HepG2 (cell line): ENCODE measurements around the gene MT1A. TPM values are rescaled to one million over a fixed set of nuclear protein-coding genes. Genes with fewer than 3 reads are reported as not detected.
"Not testable (repeated sequence)": the region's sequence is repeated elsewhere in the genome, so short reads cannot be mapped to it uniquely, and the experiment has no call there.

Source experiments
- ATAC-seq: fragments of 200-7000 bp; cut with Tn5 transposase; 3 replicates; pipeline ENCODE4 v1.9.1; 2020; ENCODE audit warnings: mild to moderate bottlenecking, moderate library complexity
- BruUV-seq: library from RNA; stranded (reverse); fragments of 400-500 nt; replicated peaks from 2 replicates; lab custom pipeline; 2021; lab: Mats Ljungman, UMichigan
- CTCF ChIA-PET: fragments of 300-600 bp; formaldehyde crosslinking; extraction: SDS; loops from one replicate; lab custom pipeline; 2021; ENCODE audit warnings: low total read pairs, inconsistent platforms, low intra/inter-chr PET ratio; lab: Yijun Ruan, JAX
- POLR2A ChIA-PET: fragments of 350-600 bp; sonication (Branson Sonifier 250); formaldehyde crosslinking; loops from one replicate; lab custom pipeline; 2020; ENCODE audit warnings: antibody characterized with exemption, inconsistent platforms; lab: Yijun Ruan, JAX
- DNase-seq: peaks from one replicate; pipeline ENCODE4 v3.0.0-alpha.2; 2015; ENCODE audit warnings: low spot score
- FAIRE-seq: peaks from 3 replicates; lab custom pipeline; 2011; peaks lifted over from hg19 to GRCh38; lab: Jason Lieb, UNC
- H2AFZ ChIP-seq: one replicate; pipeline ENCODE4 v1.6.1; 2011; ENCODE audit warnings: low read length, inconsistent platforms
- H3K27ac ChIP-seq: fragments of 300-600 bp; 3 replicates; pipeline ENCODE4 v1.8.0; 2011; ENCODE audit warnings: mixed run types, mild to moderate bottlenecking, mixed read lengths, low read length, inconsistent platforms; ENCODE audit not compliant: insufficient read depth; ENCODE audit errors: extremely low read length
- H3K27me3 ChIP-seq, 2 experiments: fragments of 200-600 bp in 1 of 2; 2 replicates in 1 of 2; 3 replicates in 1 of 2; pipeline versions ENCODE4 v1.6.0 to v1.8.0; 2011; ENCODE audit warnings: low read length in 2 of 2, mild to moderate bottlenecking in 2 of 2, moderate library complexity in 2 of 2, inconsistent platforms in 1 of 2; ENCODE audit not compliant: insufficient read depth in 2 of 2, control insufficient read depth in 1 of 2
- H3K36me3 ChIP-seq, 2 experiments: fragments of 200-600 bp in 1 of 2; replicated peaks in 1 of 2; 2 replicates in 1 of 2; 3 replicates in 1 of 2; pipeline versions ENCODE4 v1.5.1 to v1.8.0; 2011; ENCODE audit warnings: low read length in 2 of 2, inconsistent platforms in 1 of 2; ENCODE audit not compliant: insufficient read depth in 2 of 2, control insufficient read depth in 1 of 2
- H3K4me1 ChIP-seq: 2 replicates; pipeline ENCODE4 v1.5.1; 2012; ENCODE audit warnings: low read length, inconsistent platforms; ENCODE audit not compliant: insufficient read depth
- H3K4me2 ChIP-seq: 2 replicates; pipeline ENCODE4 v1.6.0; 2011; ENCODE audit warnings: low read depth, low read length, inconsistent platforms
- H3K4me3 ChIP-seq, 3 experiments: fragments of 200-600 bp in 1 of 3; sonication (generic), shearing (Covaris generic) in 1 of 3; replicated peaks in 1 of 3; 2 replicates each; pipeline ENCODE4 v1.5.1; 2011 to 2016; ENCODE audit warnings: low read length in 3 of 3, inconsistent platforms in 2 of 3, low read depth in 2 of 3, mild to moderate bottlenecking in 2 of 3, control low read depth in 1 of 3, mixed read lengths in 1 of 3; ENCODE audit not compliant: insufficient read depth in 1 of 3
- H3K79me2 ChIP-seq: one replicate; pipeline ENCODE4 v1.6.1; 2011; ENCODE audit warnings: low read length, inconsistent platforms; ENCODE audit not compliant: insufficient read depth
- H3K9ac ChIP-seq: 2 replicates; pipeline ENCODE4 v1.6.0; 2011; ENCODE audit warnings: mild to moderate bottlenecking, low read depth, low read length, inconsistent platforms; ENCODE audit not compliant: insufficient read depth
- H3K9me3 ChIP-seq: 2 replicates; pipeline ENCODE4 v1.5.1; 2012; ENCODE audit warnings: mild to moderate bottlenecking, low read length
- H4K20me1 ChIP-seq: 2 replicates; pipeline ENCODE4 v1.6.0; 2011; ENCODE audit warnings: inconsistent platforms, mild to moderate bottlenecking, low read length, moderate library complexity; ENCODE audit not compliant: insufficient read depth
- CBFB ChIP-seq: sonication (generic); formaldehyde crosslinking; IDR thresholded peaks from 2 replicates; pipeline ENCODE4 v1.4.0; 2020; ENCODE audit warnings: missing genetic modification reagents
- FIP1L1 ChIP-seq: fragments of 200-400 bp; formaldehyde crosslinking; IDR thresholded peaks from 2 replicates; pipeline ENCODE4 v1.6.1; 2018; ENCODE audit warnings: low read depth, mild to moderate bottlenecking, low read length, moderate library complexity, borderline replicate concordance; ENCODE audit not compliant: insufficient read depth
- JUND ChIP-seq: sonication (generic); formaldehyde crosslinking; IDR thresholded peaks from 2 replicates; pipeline ENCODE4 v1.8.0; 2022; ENCODE audit warnings: mild to moderate bottlenecking, missing genetic modification reagents
- MIXL1 ChIP-seq: IDR thresholded peaks from 2 replicates; pipeline ENCODE4 v1.6.1; 2016
- TOE1 ChIP-seq: sonication (generic); formaldehyde crosslinking; IDR thresholded peaks from 2 replicates; pipeline ENCODE4 v1.4.0; 2020; ENCODE audit warnings: mild to moderate bottlenecking, missing genetic modification reagents
- ZBTB42 ChIP-seq: sonication (generic); formaldehyde crosslinking; IDR thresholded peaks from 2 replicates; pipeline ENCODE4 v1.5.0; 2020; ENCODE audit warnings: mild to moderate bottlenecking, missing genetic modification reagents
- ZNF367 ChIP-seq: sonication (generic); formaldehyde crosslinking; IDR thresholded peaks from 2 replicates; pipeline ENCODE4 v1.4.0; 2020; ENCODE audit warnings: missing genetic modification reagents, borderline replicate concordance
- ZNF501 ChIP-seq: sonication (generic); formaldehyde crosslinking; IDR thresholded peaks from 2 replicates; pipeline ENCODE4 v1.5.1; 2020; ENCODE audit warnings: mild to moderate bottlenecking, moderate library complexity, missing genetic modification reagents
- ZNF616 ChIP-seq: sonication (generic); formaldehyde crosslinking; IDR thresholded peaks from 2 replicates; pipeline ENCODE4 v1.5.0; 2020; ENCODE audit warnings: low read depth, mild to moderate bottlenecking, missing genetic modification reagents
- ZNF713 ChIP-seq: sonication (generic); formaldehyde crosslinking; IDR thresholded peaks from 2 replicates; pipeline ENCODE4 v1.4.0; 2020; ENCODE audit warnings: mild to moderate bottlenecking, missing genetic modification reagents
- WGBS: methylation state at CpG from one replicate; pipeline ENCODE4 v1.1.6; 2017; ENCODE audit warnings: low lambda C conversion rate; 5-methylcytosine and 5-hydroxymethylcytosine counted together
- in situ Hi-C: cut with HindIII; loops from 2 replicates; pipeline ENCODE4 v1.10.0; 2017; ENCODE audit warnings: low pct_unique_long_range_greater_than_20kb; ENCODE audit not compliant: extremely low pct_ligation_motif_present
- intact Hi-C: fragments of 100-400 bp; cut with micrococcal nuclease; formaldehyde crosslinking; loops from one replicate; pipeline ENCODE4 v1.10.0; 2022; ENCODE audit not compliant: unreplicated experiment
- polyA plus RNA-seq, 8 experiments: library from polyadenylated mRNA; depleted of rRNA in 3 of 8; stranded (reverse) in 7 of 8; unstranded in 1 of 8; fragments of >200 nt; fragmentation: Illumina TruSeq in 4 of 8; extraction: Trizol in 4 of 8; gene quantifications; 2 replicates each; pipeline versions ENCODE4 v1.2.1 to v1.2.3, GENCODE V29; 2011 to 2016; ENCODE audit warnings: low read depth in 4 of 8, missing spikeins in 1 of 8, mixed read lengths in 1 of 8; ENCODE audit not compliant: insufficient read depth in 1 of 8
- total RNA-seq, 5 experiments: library from RNA; depleted of rRNA; stranded (reverse); fragments of >200 nt; fragmentation: Illumina TruSeq; extraction: Trizol; gene quantifications; 2 replicates each; pipeline ENCODE4 v1.2.3, GENCODE V29; 2016; ENCODE audit warnings: low read depth in 1 of 5
- TF ChIP-seq, protein P1 (sequence below): sonication (generic); formaldehyde crosslinking; IDR thresholded peaks from 2 replicates; pipeline ENCODE4 v1.8.1; 2022; ENCODE audit warnings: low read depth, mild to moderate bottlenecking, missing genetic modification reagents
- TF ChIP-seq, protein P2 (sequence below): IDR thresholded peaks from 2 replicates; pipeline ENCODE4 v1.6.1; 2012; ENCODE audit warnings: inconsistent platforms

The MT1A gene
- total and polyA plus RNA-seq, 2 of the 13 experiments (the other 11 are each of a cell fraction or from before 2014, with no cell fraction given), result 8.3 to 10.4 TPM

- H3K79me2 ChIP-seq, H3K4me2 ChIP-seq, H3K4me3 ChIP-seq, H3K27ac ChIP-seq, H3K9ac ChIP-seq, H2AFZ ChIP-seq, H4K20me1 ChIP-seq, DNase-seq, H3K4me1 ChIP-seq, FAIRE-seq, POLR2A ChIA-PET, ATAC-seq, in situ Hi-C loops, H3K9me3 ChIP-seq, H3K36me3 ChIP-seq, BruUV-seq: not testable (repeated sequence)
- 64% methylated on average over 6 of the region's 6 CpGs for WGBS
- CTCF ChIA-PET, result interaction anchor here (3.8 kb wide), 1 partner anchor 27 kb away, joined by 36 read pairs; no protein-coding TSS in a partner anchor
- peaks cover 3 to 42% of the 10 kb centered on the region in 2 experiments for H3K27me3 ChIP-seq
- intact Hi-C loops, result loop anchor here (1.0 to 5.0 kb wide), 2 partner anchors 28 to 188 kb away; no protein-coding TSS in a partner anchor
Measured at GRCh38 chr16:56674570-56674969, 36.1 kb downstream of the MT1A start.

DNA sequence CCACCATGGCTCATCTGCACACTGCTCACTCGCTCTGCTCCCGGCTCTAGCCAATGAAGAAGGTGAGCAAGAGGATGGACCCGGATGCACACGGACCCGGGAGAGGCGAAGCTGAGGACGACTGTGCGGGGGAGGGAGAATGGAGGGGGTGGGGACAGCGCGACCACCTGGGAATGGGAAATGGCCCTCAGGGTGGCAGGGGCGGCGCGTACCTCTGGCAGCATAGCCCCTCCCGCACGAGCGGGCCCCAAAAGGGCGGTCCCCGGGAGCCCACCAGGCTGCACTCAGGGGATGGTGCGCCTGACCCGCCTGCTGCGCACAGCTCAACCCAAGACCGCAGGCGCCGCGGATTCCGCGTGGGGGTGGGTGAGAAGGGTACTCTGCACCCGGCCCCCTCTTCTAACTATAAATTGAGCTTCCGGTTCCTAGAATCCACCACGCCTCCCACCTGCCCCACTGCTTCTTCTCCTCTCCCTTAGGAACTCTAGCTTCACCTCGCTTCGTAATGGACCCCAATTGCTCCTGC, 37.3 kb downstream of the MT1A start:
- intact Hi-C loops (no loop called here), in situ Hi-C loops (no loop called here)
- peaks cover 0 to 30% of the 10 kb centered on the region in 2 experiments; a peak in 3 of 5 replicates for H3K27me3 ChIP-seq
- no peaks in the 10 kb centered on the region for H3K79me2 ChIP-seq
- BruUV-seq, result no TSS peak
- no peak overlapping the region for H3K27ac ChIP-seq
- H3K4me2 ChIP-seq, result no peak overlapping the region
- no peak overlapping the region for H2AFZ ChIP-seq
- POLR2A ChIA-PET, result no interaction called here
- H3K9ac ChIP-seq, result no peak overlapping the region
- H4K20me1 ChIP-seq, result no peaks in the 10 kb centered on the region
- no peak overlapping the region for H3K4me3 ChIP-seq
- DNase-seq (no peak), ATAC-seq (no peak), FAIRE-seq (no peak)
- 74% methylated on average over 27 of the region's 32 CpGs for WGBS
- peaks cover 10% of the 10 kb centered on the region for H3K4me1 ChIP-seq
- H3K36me3 ChIP-seq, result no peaks in the 10 kb centered on the region
- CTCF ChIA-PET, result interaction anchor here (3.8 kb wide), 1 partner anchor 26 kb away, joined by 36 read pairs; no protein-coding TSS in a partner anchor
- H3K9me3 ChIP-seq, result no peaks in the 10 kb centered on the region
- TF ChIP-seq JUND (CRISPR knock-in tag), result no peak
- no peak for TF ChIP-seq MIXL1 (CRISPR knock-in tag)
- no peak for TF ChIP-seq ZNF367
- no peak for TF ChIP-seq ZNF616 (CRISPR knock-in tag)
- TF ChIP-seq ZBTB42 (CRISPR knock-in tag), result no peak
- TF ChIP-seq, protein P1, sequence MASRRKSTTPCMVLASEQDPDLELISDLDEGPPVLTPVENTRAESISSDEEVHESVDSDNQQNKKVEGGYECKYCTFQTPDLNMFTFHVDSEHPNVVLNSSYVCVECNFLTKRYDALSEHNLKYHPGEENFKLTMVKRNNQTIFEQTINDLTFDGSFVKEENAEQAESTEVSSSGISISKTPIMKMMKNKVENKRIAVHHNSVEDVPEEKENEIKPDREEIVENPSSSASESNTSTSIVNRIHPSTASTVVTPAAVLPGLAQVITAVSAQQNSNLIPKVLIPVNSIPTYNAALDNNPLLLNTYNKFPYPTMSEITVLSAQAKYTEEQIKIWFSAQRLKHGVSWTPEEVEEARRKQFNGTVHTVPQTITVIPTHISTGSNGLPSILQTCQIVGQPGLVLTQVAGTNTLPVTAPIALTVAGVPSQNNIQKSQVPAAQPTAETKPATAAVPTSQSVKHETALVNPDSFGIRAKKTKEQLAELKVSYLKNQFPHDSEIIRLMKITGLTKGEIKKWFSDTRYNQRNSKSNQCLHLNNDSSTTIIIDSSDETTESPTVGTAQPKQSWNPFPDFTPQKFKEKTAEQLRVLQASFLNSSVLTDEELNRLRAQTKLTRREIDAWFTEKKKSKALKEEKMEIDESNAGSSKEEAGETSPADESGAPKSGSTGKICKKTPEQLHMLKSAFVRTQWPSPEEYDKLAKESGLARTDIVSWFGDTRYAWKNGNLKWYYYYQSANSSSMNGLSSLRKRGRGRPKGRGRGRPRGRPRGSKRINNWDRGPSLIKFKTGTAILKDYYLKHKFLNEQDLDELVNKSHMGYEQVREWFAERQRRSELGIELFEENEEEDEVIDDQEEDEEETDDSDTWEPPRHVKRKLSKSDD, result no peak
- TF ChIP-seq TOE1 (CRISPR knock-in tag), result no peak
- no peak for TF ChIP-seq CBFB (CRISPR knock-in tag)
- TF ChIP-seq, protein P2, sequence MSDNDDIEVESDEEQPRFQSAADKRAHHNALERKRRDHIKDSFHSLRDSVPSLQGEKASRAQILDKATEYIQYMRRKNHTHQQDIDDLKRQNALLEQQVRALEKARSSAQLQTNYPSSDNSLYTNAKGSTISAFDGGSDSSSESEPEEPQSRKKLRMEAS, result no peak
- TF ChIP-seq ZNF713, result no peak
- no peak for TF ChIP-seq FIP1L1
- TF ChIP-seq ZNF501 (CRISPR knock-in tag), result no peak
